OCI-LY7 (cell line): Measurements from ENCODE around the gene RAB10. TPM values are rescaled to one million over a fixed set of nuclear protein-coding genes. Genes with fewer than 3 reads are reported as not detected.

Source experiments
- BruUV-seq: library from RNA; stranded (reverse); fragments of 400-500 nt; replicated peaks from 2 replicates; lab custom pipeline; 2021; lab: Mats Ljungman, UMichigan
- CTCF ChIA-PET: fragments of 300-600 bp; sonication (Branson Sonifier 250); formaldehyde crosslinking; loops from one replicate; lab custom pipeline; 2022; ENCODE audit warnings: antibody characterized with exemption; ENCODE audit not compliant: unreplicated experiment; lab: Charles Lee
- POLR2A ChIA-PET: fragments of 300-600 bp; sonication (Branson Sonifier 250); formaldehyde crosslinking; loops from one replicate; lab custom pipeline; 2022; ENCODE audit warnings: antibody characterized with exemption; lab: Charles Lee
- DNase-seq: peaks from one replicate; pipeline ENCODE4 v3.0.0-alpha.2; 2015; ENCODE audit warnings: low spot score
- H2AFZ ChIP-seq: fragments of 200-600 bp; sonication (generic), shearing (Covaris generic); 2 replicates; pipeline ENCODE4 v1.6.1; 2014; ENCODE audit warnings: mild to moderate bottlenecking, antibody characterized with exemption, low read length, moderate library complexity
- H3K27ac ChIP-seq: fragments of 200-600 bp; sonication (generic); 2 replicates; pipeline ENCODE4 v1.5.1; 2014; ENCODE audit warnings: mixed run types, low read depth, mild to moderate bottlenecking, moderate library complexity, low read length, inconsistent platforms; ENCODE audit not compliant: poor library complexity, severe bottlenecking
- H3K36me3 ChIP-seq: fragments of 200-600 bp; sonication (generic); 2 replicates; pipeline ENCODE4 v1.6.1; 2014; ENCODE audit warnings: mild to moderate bottlenecking, antibody characterized with exemption, low read length, moderate library complexity, mixed read lengths; ENCODE audit not compliant: insufficient read depth
- H3K4me1 ChIP-seq: fragments of 200-600 bp; sonication (generic); 2 replicates; pipeline ENCODE4 v1.5.1; 2014; ENCODE audit warnings: mild to moderate bottlenecking, low read length; ENCODE audit not compliant: insufficient read depth, poor library complexity, severe bottlenecking
- H3K4me2 ChIP-seq: fragments of 200-600 bp; sonication (generic); 2 replicates; pipeline ENCODE4 v1.6.1; 2014; ENCODE audit warnings: mild to moderate bottlenecking, low read length
- H3K4me3 ChIP-seq: fragments of 200-600 bp; sonication (generic); 2 replicates; pipeline ENCODE4 v1.5.1; 2014; ENCODE audit warnings: mild to moderate bottlenecking, low read depth, low read length; ENCODE audit not compliant: poor library complexity, severe bottlenecking
- H3K79me2 ChIP-seq: fragments of 200-600 bp; sonication (generic); 2 replicates; pipeline ENCODE4 v1.6.1; 2016; ENCODE audit warnings: low read depth, mild to moderate bottlenecking, low read length, moderate library complexity, mixed read lengths; ENCODE audit not compliant: insufficient read depth
- H3K9me2 ChIP-seq: fragments of 200-600 bp; sonication (generic); 2 replicates; pipeline ENCODE4 v1.6.1; 2016; ENCODE audit warnings: mild to moderate bottlenecking, low read length, mixed read lengths; ENCODE audit not compliant: insufficient read depth
- H3K9me3 ChIP-seq: fragments of 200-600 bp; sonication (generic); 2 replicates; pipeline ENCODE4 v1.6.1; 2014; ENCODE audit warnings: mild to moderate bottlenecking, mixed run types, low read length, mixed read lengths
- H4K20me1 ChIP-seq: fragments of 200-600 bp; sonication (generic); 2 replicates; pipeline ENCODE4 v1.6.1; 2014; ENCODE audit warnings: mild to moderate bottlenecking, antibody characterized with exemption, low read length, moderate library complexity, mixed read lengths; ENCODE audit not compliant: insufficient read depth
- CTCF ChIP-seq: fragments of 200-600 bp; sonication (generic); conservative IDR thresholded peaks from 2 replicates; pipeline ENCODE4 v1.5.1; 2014; ENCODE audit warnings: mild to moderate bottlenecking, antibody characterized with exemption, low read length, moderate library complexity, mixed read lengths
- EZH2phosphoT487 ChIP-seq: fragments of 200-600 bp; sonication (generic); IDR thresholded peaks from 2 replicates; pipeline ENCODE4 v1.6.1; 2018; ENCODE audit warnings: low read depth, borderline replicate concordance, mild to moderate bottlenecking, mixed run types, antibody characterized with exemption, low read length, moderate library complexity, mixed read lengths
- intact Hi-C: fragments of 100-400 bp; cut with micrococcal nuclease; formaldehyde crosslinking; loops from one replicate; pipeline ENCODE4 v1.10.0; 2022; ENCODE audit not compliant: unreplicated experiment
- total RNA-seq, 2 experiments: library from RNA; depleted of rRNA in 1 of 2; stranded (reverse); fragments of >200 nt in 1 of 2; shearing (Covaris generic) in 1 of 2; gene quantifications; 2 replicates each; pipeline ENCODE4 v1.2.3, GENCODE V29; 2014 to 2022

Gene RAB10
- total RNA-seq, 2 experiments from 2014 or later: 58.3 to 96.7 TPM

GRCh38 chr2:26018184-26019055, 15.5 kb upstream of the RAB10 start:
- Histone ChIP-seq H3K27ac (no peak overlapping the region), H3K79me2 (no peaks in the 10 kb centered on the region), H3K36me3 (no peaks in the 10 kb centered on the region), H3K9me3 (no peaks in the 10 kb centered on the region), H3K4me3 (no peak overlapping the region), H3K4me1 (no peaks in the 10 kb centered on the region), H3K4me2 (no peak overlapping the region), H2AFZ (no peak overlapping the region), H3K9me2 (no peaks in the 10 kb centered on the region), H4K20me1 (no peaks in the 10 kb centered on the region)
- intact Hi-C loops: no loop called here
- DNase-seq: no peak
- POLR2A ChIA-PET: interaction anchor here (1.6 kb wide), 1 partner anchor 16 kb away, joined by 5 read pairs; the partner anchor contains the start of gene RAB10
- BruUV-seq: no TSS peak
- CTCF ChIA-PET: interaction anchor here (1.6 kb wide), 1 partner anchor 15 kb away, joined by 3 read pairs; the partner anchor contains the start of gene RAB10
- no peak for TF ChIP-seq CTCF
- TF ChIP-seq EZH2phosphoT487: no peak

GRCh38 chr2:26020231-26020640, 13.6 kb upstream of the RAB10 start:
- DNase-seq: no peak
- no TSS peak for BruUV-seq
- no peaks in the 10 kb centered on the region for H3K79me2 ChIP-seq
- no peak overlapping the region for H3K4me3 ChIP-seq
- ChIA-PET POLR2A (no interaction called here), CTCF (no interaction called here)
- no peaks in the 10 kb centered on the region for H3K36me3 ChIP-seq
- no peak overlapping the region for H2AFZ ChIP-seq
- intact Hi-C loops: no loop called here
- no peak for TF ChIP-seq EZH2phosphoT487
- no peak for TF ChIP-seq CTCF
- H4K20me1 ChIP-seq: no peaks in the 10 kb centered on the region
- peaks cover 4% of the 10 kb centered on the region; the same call in 1 of the 2 replicates for H3K9me3 ChIP-seq
- H3K9me2 ChIP-seq: no peaks in the 10 kb centered on the region
- no peak overlapping the region for H3K27ac ChIP-seq
- H3K4me1 ChIP-seq: no peaks in the 10 kb centered on the region
- no peak overlapping the region for H3K4me2 ChIP-seq

GRCh38 chr2:26024260-26024659, 9.6 kb upstream of the RAB10 start:
- Histone ChIP-seq H2AFZ (no peak overlapping the region), H3K4me3 (no peak overlapping the region), H3K4me2 (no peak overlapping the region), H3K9me2 (no peaks in the 10 kb centered on the region), H3K9me3 (peaks cover 4% of the 10 kb centered on the region; the same call in 1 of the 2 replicates), H3K36me3 (no peaks in the 10 kb centered on the region), H3K27ac (no peak overlapping the region), H3K4me1 (no peaks in the 10 kb centered on the region), H3K79me2 (no peaks in the 10 kb centered on the region), H4K20me1 (no peaks in the 10 kb centered on the region)
- CTCF ChIA-PET: no interaction called here
- POLR2A ChIA-PET: no interaction called here
- no peak for TF ChIP-seq EZH2phosphoT487
- no peak for TF ChIP-seq CTCF
- intact Hi-C loops: no loop called here
- DNase-seq: no peak
- no TSS peak for BruUV-seq
